Epidermal melanocyte (primary cell): ENCODE data around the gene PGBD1.

Experiments
- DNase-seq: peaks from one replicate; pipeline ENCODE4 v3.0.0; 2011; ENCODE audit warnings: low spot score; ENCODE audit not compliant: insufficient read length

Gene PGBD1

GRCh38 chr6:28335040-28335563 lies 53.7 kb downstream of the PGBD1 start:
- no peak for DNase-seq

- DNase-seq: peak; percentile 66
These were observed 54.4 kb downstream of the PGBD1 start, which contains the start of gene ZSCAN31 for GRCh38 chr6:28335564-28336283. Gene ZSCAN31, minus strand, starts transcription at chr6:28336148. Its CDS starts 6,465 bp downstream, at chr6:28329683.

- DNase-seq: no peak
These were observed 55.1 kb downstream of the PGBD1 start for GRCh38 chr6:28336284-28337120.

GRCh38 chr6:28337121-28337520 lies 55.7 kb downstream of the PGBD1 start:
- no peak for DNase-seq

GRCh38 chr6:28340310-28341095 lies 59.1 kb downstream of the PGBD1 start:
- no peak for DNase-seq

- no peak for DNase-seq
These were observed 62.7 kb downstream of the PGBD1 start for GRCh38 chr6:28343898-28344677.

GRCh38 chr6:28345201-28345600 lies 63.8 kb downstream of the PGBD1 start:
- no peak for DNase-seq

GRCh38 chr6:28347119-28347518 lies 65.7 kb downstream of the PGBD1 start:
- DNase-seq: no peak

GRCh38 chr6:28349344-28349891 lies 68.0 kb downstream of the PGBD1 start:
- DNase-seq: no peak

- peak; percentile 72 for DNase-seq
These were observed 68.7 kb downstream of the PGBD1 start, which contains the start of gene ZKSCAN3 for GRCh38 chr6:28349892-28350737. Gene ZKSCAN3, plus strand, starts transcription at chr6:28349947. Its CDS starts 9,640 bp downstream, at chr6:28359587.

GRCh38 chr6:28351087-28351486 lies 69.7 kb downstream of the PGBD1 start:
- DNase-seq: no peak

GRCh38 chr6:28351493-28351925 lies 70.1 kb downstream of the PGBD1 start:
- no peak for DNase-seq
